HepG2 (cell line): ENCODE results near the gene GMEB2. TPM values are rescaled to one million over a fixed set of nuclear protein-coding genes. Genes with fewer than 3 reads are reported as not detected.
A peak's percentile ranks its signal among the peaks of the same experiment; 100 is the strongest.

Source experiments
- ADNP ChIP-seq: sonication (generic); formaldehyde crosslinking; IDR thresholded peaks from 2 replicates; pipeline ENCODE4 v1.4.0; 2020; ENCODE audit warnings: missing genetic modification reagents
- AKNA ChIP-seq: sonication (generic); formaldehyde crosslinking; IDR thresholded peaks from 2 replicates; pipeline ENCODE4 v1.4.0; 2020; ENCODE audit warnings: missing genetic modification reagents, borderline replicate concordance
- HHEX ChIP-seq: IDR thresholded peaks from 2 replicates; pipeline ENCODE4 v1.6.1; 2016; ENCODE audit warnings: control low read depth
- HNF1A ChIP-seq, 2 experiments: sonication (generic) in 1 of 2; formaldehyde crosslinking in 1 of 2; IDR thresholded peaks; 2 replicates each; pipeline versions ENCODE4 v1.4.0 to v1.6.1; 2016 to 2020; ENCODE audit warnings: borderline replicate concordance in 1 of 2, low read depth in 1 of 2, mild to moderate bottlenecking in 1 of 2, missing genetic modification reagents in 1 of 2
- HNRNPK ChIP-seq: fragments of 200-400 bp; formaldehyde crosslinking; IDR thresholded peaks from 2 replicates; pipeline ENCODE4 v1.6.1; 2018; ENCODE audit warnings: low read length, low read depth, moderate library complexity, mild to moderate bottlenecking; ENCODE audit not compliant: poor library complexity, severe bottlenecking
- HOXD1 ChIP-seq: sonication (generic); formaldehyde crosslinking; IDR thresholded peaks from 2 replicates; pipeline ENCODE4 v1.5.0; 2020; ENCODE audit warnings: missing genetic modification reagents
- NRL ChIP-seq: sonication (generic); formaldehyde crosslinking; IDR thresholded peaks from 2 replicates; pipeline ENCODE4 v1.5.0; 2020; ENCODE audit warnings: missing genetic modification reagents, mild to moderate bottlenecking, moderate library complexity, borderline replicate concordance
- PCBP1 ChIP-seq: fragments of 200-400 bp; formaldehyde crosslinking; IDR thresholded peaks from 2 replicates; pipeline ENCODE4 v1.6.1; 2017; ENCODE audit warnings: mild to moderate bottlenecking, low read depth, low read length, borderline replicate concordance
- PLRG1 ChIP-seq: fragments of 450-650 bp; conservative IDR thresholded peaks from 2 replicates; pipeline ENCODE4 v1.6.1; 2016
- POLR2A ChIP-seq, 2 experiments: IDR thresholded peaks; 2 replicates each; pipeline ENCODE4 v1.6.1; 2011; ENCODE audit warnings: low read depth in 2 of 2, low read length in 2 of 2, mild to moderate bottlenecking in 1 of 2, moderate library complexity in 1 of 2; ENCODE audit not compliant: insufficient read depth in 1 of 2
- POLR2AphosphoS5 ChIP-seq: IDR thresholded peaks from 2 replicates; pipeline ENCODE4 v1.6.1; 2012; ENCODE audit warnings: low read depth, low read length
- PREB ChIP-seq: sonication (generic); formaldehyde crosslinking; IDR thresholded peaks from 2 replicates; pipeline ENCODE4 v1.4.0; 2020; ENCODE audit warnings: missing genetic modification reagents
- RFXANK ChIP-seq: IDR thresholded peaks from 2 replicates; pipeline ENCODE4 v1.6.1; 2016
- RNF2 ChIP-seq: fragments of 450-650 bp; conservative IDR thresholded peaks from 2 replicates; pipeline ENCODE4 v1.6.1; 2016; ENCODE audit warnings: low read depth
- SOX13 ChIP-seq, 3 experiments: fragments of 450-650 bp in 1 of 3; sonication (generic) in 1 of 3; formaldehyde crosslinking in 1 of 3; IDR thresholded peaks in 2 of 3; conservative IDR thresholded peaks in 1 of 3; 2 replicates each; pipeline versions ENCODE4 v1.5.0 to v1.6.1; 2016 to 2020; ENCODE audit warnings: antibody characterized with exemption in 1 of 3, mild to moderate bottlenecking in 1 of 3, missing compliant biosample characterization in 1 of 3, missing genetic modification reagents in 1 of 3, moderate library complexity in 1 of 3
- ZBTB20 ChIP-seq: sonication (generic); formaldehyde crosslinking; IDR thresholded peaks from 2 replicates; pipeline ENCODE4 v1.8.1; 2023; ENCODE audit warnings: missing genetic modification reagents, low read depth, mild to moderate bottlenecking, borderline replicate concordance
- ZNF557 ChIP-seq: sonication (generic); formaldehyde crosslinking; IDR thresholded peaks from 2 replicates; pipeline ENCODE4 v1.4.0; 2020; ENCODE audit warnings: missing genetic modification reagents
- ZNF746 ChIP-seq: sonication (generic); formaldehyde crosslinking; IDR thresholded peaks from 2 replicates; pipeline ENCODE4 v1.8.0; 2022; ENCODE audit warnings: mild to moderate bottlenecking, missing genetic modification reagents
- polyA plus RNA-seq, 8 experiments: library from polyadenylated mRNA; depleted of rRNA in 3 of 8; stranded (reverse) in 7 of 8; unstranded in 1 of 8; fragments of >200 nt; fragmentation: Illumina TruSeq in 4 of 8; extraction: Trizol in 4 of 8; gene quantifications; 2 replicates each; pipeline versions ENCODE4 v1.2.1 to v1.2.3, GENCODE V29; 2011 to 2016; ENCODE audit warnings: low read depth in 4 of 8, missing spikeins in 1 of 8, mixed read lengths in 1 of 8; ENCODE audit not compliant: insufficient read depth in 1 of 8
- total RNA-seq, 5 experiments: library from RNA; depleted of rRNA; stranded (reverse); fragments of >200 nt; fragmentation: Illumina TruSeq; extraction: Trizol; gene quantifications; 2 replicates each; pipeline ENCODE4 v1.2.3, GENCODE V29; 2016; ENCODE audit warnings: low read depth in 1 of 5

The GMEB2 gene
- total and polyA plus RNA-seq, 2 of the 13 experiments (the other 11 are each of a cell fraction or from before 2014, with no cell fraction given): 10.6 to 12.4 TPM

- TF ChIP-seq POLR2AphosphoS5 (peak; percentile 54), ZBTB20 (CRISPR knock-in tag) (no peak), PCBP1 (no peak), RFXANK (CRISPR knock-in tag) (0 out of 2 replicates have a peak, but pooled peaks have one; percentile 22), HNF1A (IDR thresholded peaks at IDR 0.05; ENCODE audit: low read depth) (no peak), HNF1A (CRISPR knock-in tag; IDR thresholded peaks at IDR 0.05; ENCODE audit: borderline replicate concordance) (no peak), ADNP (no peak), POLR2A (IDR thresholded peaks at IDR 0.05; ENCODE audit: insufficient read depth in 1 of 2, low read depth in 2 of 2, low read length in 2 of 2) (peak; percentile 33 to 62; a peak in 1 of 4 replicates), PREB (CRISPR knock-in tag) (peak; percentile 50; the same call in 1 of the 2 replicates), SOX13 (IDR thresholded peaks at IDR 0.05) (no peak), SOX13 (CRISPR knock-in tag; conservative IDR thresholded peaks at IDR 0.05 in 1 of 2, IDR thresholded peaks at IDR 0.05 in 1 of 2) (peak in 1 of 2 experiments; percentile 20; a peak in 1 of 4 replicates), PLRG1 (no peak), HOXD1 (CRISPR knock-in tag) (0 out of 2 replicates have a peak, but pooled peaks have one; percentile 6), ZNF746 (CRISPR knock-in tag) (peak; percentile 33; the same call in 1 of the 2 replicates), RNF2 (no peak), AKNA (no peak), ZNF557 (no peak), HHEX (CRISPR knock-in tag) (no peak), NRL (CRISPR knock-in tag) (no peak), HNRNPK (peak; percentile 48)
Observed at GRCh38 chr20:63652192-63652980, 25.5 kb upstream of the GMEB2 start (continued).
